Stimulated activated CD8-positive, alpha-beta memory T cell treated with anti-CD3 and anti-CD28 coated beads, Interleukin-2, amount 100 ng/mL, for 48 hours (primary cell): ENCODE measurements around the gene IKZF2.

ENCODE experiments used
- DNase-seq, 2 donors: peaks; one replicate each; pipeline ENCODE4 v3.0.0-alpha.2; 2020; ENCODE audit warnings: low read depth in 2 of 2

The IKZF2 gene

GRCh38 chr2:212998626-212999359 lies 152.6 kb downstream of the IKZF2 start:
- DNase-seq: no peak

- no peak for DNase-seq
These were observed 153.8 kb downstream of the IKZF2 start for GRCh38 chr2:212997526-212998020.

- DNase-seq: no peak
These were observed 155.5 kb downstream of the IKZF2 start for GRCh38 chr2:212995920-212996319.

GRCh38 chr2:212994976-212995375 lies 156.4 kb downstream of the IKZF2 start:
- DNase-seq: no peak

- no peak for DNase-seq
These were observed 160.3 kb downstream of the IKZF2 start for GRCh38 chr2:212991120-212991519.

- no peak for DNase-seq
These were observed 160.7 kb downstream of the IKZF2 start for GRCh38 chr2:212990697-212991096.

GRCh38 chr2:212987492-212987891 lies 163.9 kb downstream of the IKZF2 start:
- DNase-seq: no peak

GRCh38 chr2:212984129-212984528 lies 167.3 kb downstream of the IKZF2 start:
- no peak for DNase-seq

GRCh38 chr2:212979799-212980198 lies 171.6 kb downstream of the IKZF2 start:
- no peak for DNase-seq

- no peak for DNase-seq
These were observed 172.3 kb downstream of the IKZF2 start for GRCh38 chr2:212979046-212979612.

GRCh38 chr2:212977152-212977551 lies 174.3 kb downstream of the IKZF2 start:
- no peak for DNase-seq

- DNase-seq: no peak
These were observed 176.1 kb downstream of the IKZF2 start for GRCh38 chr2:212975333-212975732.

- DNase-seq: no peak
These were observed 176.7 kb downstream of the IKZF2 start for GRCh38 chr2:212974692-212975091.

GRCh38 chr2:212973347-212973746 lies 178.1 kb downstream of the IKZF2 start:
- DNase-seq: no peak

- no peak for DNase-seq
These were observed 181.3 kb downstream of the IKZF2 start for GRCh38 chr2:212970132-212970531.

- DNase-seq: no peak
These were observed 182.9 kb downstream of the IKZF2 start for GRCh38 chr2:212968284-212969081.

- no peak for DNase-seq
These were observed 184.5 kb downstream of the IKZF2 start for GRCh38 chr2:212966884-212967283.

GRCh38 chr2:212962691-212963090 lies 188.7 kb downstream of the IKZF2 start:
- DNase-seq: no peak

GRCh38 chr2:212961255-212961654 lies 190.2 kb downstream of the IKZF2 start:
- DNase-seq: no peak

GRCh38 chr2:212960336-212960735 lies 191.1 kb downstream of the IKZF2 start:
- DNase-seq: no peak

GRCh38 chr2:212959471-212960117 lies 191.8 kb downstream of the IKZF2 start:
- DNase-seq: no peak

GRCh38 chr2:212958757-212959295 lies 192.6 kb downstream of the IKZF2 start:
- no peak for DNase-seq
